NCI-H2107 treated with DMSO at 0.1 percent for 48 hours (cell line): Measurements from ENCODE around the gene SLC25A47.
"Not testable (repeated sequence)": the region's sequence is repeated elsewhere in the genome, so short reads cannot be mapped to it uniquely, and the experiment has no call there.

Source experiments
- DNase-seq: peaks from one replicate; lab custom pipeline; 2025; ENCODE audit not compliant: unreplicated experiment; lab: John Stamatoyannopoulos, UW

Gene SLC25A47, protein sequence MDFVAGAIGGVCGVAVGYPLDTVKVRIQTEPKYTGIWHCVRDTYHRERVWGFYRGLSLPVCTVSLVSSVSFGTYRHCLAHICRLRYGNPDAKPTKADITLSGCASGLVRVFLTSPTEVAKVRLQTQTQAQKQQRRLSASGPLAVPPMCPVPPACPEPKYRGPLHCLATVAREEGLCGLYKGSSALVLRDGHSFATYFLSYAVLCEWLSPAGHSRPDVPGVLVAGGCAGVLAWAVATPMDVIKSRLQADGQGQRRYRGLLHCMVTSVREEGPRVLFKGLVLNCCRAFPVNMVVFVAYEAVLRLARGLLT

DNA sequence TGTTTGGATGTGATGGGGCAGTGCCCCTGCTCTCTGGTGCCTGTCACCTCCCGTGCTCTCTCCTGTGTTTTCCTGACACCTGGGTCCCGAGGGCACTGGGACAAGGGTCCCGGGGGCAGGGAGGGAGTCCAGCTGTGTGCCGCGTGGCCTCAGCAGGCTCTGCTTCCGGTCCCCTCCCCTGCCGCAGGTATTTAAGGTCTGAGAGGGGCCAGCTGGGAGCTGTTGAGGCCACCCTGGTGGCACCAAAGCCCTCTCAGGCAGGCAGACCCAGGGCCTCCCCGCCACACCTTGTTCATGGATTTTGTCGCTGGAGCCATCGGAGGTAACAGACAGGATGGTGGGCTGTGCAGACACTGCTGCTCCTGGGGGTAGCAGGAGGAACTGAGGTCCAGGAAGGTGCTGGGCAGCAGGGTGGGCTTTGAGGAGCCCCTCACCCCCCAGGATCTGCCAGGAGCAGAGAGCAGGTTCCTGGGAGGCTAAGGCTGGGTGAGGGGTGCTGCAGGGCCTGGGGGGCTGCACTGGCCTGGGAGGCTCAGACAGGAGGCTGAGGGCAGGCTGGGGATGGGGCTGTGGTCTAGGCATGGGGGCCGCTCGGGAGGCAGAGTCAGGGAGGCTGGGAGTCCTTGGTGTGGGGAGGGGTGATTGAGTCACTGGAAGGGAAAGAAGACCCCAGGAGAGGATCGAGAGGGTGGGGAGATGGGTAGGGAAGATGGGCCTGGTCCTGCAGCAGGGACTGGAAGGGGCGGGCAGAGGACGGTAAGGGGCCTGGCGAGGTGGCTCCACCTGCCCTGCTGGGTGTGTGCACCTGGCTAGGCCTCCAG, at the start of gene SLC25A47:
SLC25A47 (plus strand) TSS at position 219 of the 821 bp plus-strand sequence; CDS start at position 295, 76 bp downstream.
- DNase-seq, result no peak

DNA sequence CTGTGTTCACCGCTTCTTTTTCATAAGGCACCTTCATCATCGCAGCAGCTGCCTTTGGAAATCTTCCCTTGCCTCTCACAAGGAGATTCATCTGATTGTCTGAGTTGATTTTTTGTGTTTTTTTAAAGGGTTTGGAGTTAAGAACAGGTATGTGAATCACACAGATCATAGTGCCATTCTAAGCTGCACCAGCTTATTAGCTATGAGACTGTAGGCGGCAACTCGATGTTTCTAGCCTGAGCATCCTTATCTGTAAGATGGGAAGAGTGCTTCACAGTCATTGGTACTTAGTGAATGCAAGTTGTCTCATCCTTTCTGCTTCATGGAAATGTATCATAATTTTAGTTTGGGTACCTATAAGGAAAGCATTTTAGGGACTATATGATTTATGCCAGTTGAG, 48.9 kb upstream of the SLC25A47 start:
- DNase-seq, result no peak

DNA sequence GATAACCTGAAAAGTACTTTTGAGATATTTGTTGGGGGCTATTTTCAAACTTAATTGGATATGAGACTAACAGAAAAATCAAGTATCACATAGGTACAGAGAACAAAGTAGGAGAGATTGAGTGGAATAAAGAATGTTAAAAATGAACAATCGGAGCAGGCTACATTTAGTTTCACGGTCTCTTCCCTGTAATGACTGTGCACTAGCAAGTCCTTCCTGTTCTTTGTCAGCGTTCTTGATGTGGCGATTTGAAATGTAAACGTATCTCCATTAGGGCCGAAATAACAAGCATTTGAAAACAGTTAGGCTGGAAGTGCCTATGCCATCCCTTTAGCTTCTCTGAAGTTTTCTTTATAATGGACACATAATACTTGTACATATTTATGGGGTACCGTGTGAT, 47.9 kb upstream of the SLC25A47 start:
- DNase-seq, result no peak

DNA sequence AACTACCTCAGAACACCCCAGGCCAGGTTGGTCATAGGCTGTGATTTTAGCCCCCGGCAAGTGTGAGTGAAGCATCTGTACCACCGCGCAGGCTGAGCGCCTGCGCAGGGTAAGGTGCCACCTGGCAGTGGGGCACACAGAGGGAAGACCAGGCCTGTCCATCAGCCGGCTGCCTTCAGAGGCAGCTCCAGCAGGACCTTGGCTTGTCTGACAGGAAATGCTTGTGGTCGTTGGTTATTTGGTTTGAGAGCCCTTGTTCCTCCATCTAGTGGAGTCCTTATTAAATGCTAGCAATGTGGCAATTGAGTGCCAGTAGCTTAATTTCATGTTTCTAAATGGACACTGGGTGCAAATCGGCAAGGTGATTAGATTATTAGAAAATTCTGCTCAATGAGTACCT, 44.4 kb upstream of the SLC25A47 start:
- DNase-seq, result no peak

DNA sequence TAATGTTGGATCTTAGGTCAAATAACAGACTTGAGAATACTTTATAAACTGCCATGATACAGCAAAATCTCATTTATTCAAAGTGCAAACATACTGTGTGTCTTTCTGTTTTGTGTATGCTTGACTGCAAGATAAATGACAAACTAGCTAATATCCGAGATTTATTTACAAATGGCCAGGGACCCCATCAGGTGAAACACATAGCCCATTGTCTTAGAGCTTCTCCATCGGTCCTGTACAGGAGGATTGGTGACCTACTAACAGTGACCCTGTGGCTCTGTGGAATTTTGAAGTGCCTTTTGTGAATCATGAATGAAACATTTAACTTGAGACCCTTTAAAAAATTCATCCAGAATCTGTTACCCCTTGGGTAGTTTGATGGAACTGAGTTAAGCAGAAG, 44.0 kb upstream of the SLC25A47 start:
- DNase-seq, result no peak

DNA sequence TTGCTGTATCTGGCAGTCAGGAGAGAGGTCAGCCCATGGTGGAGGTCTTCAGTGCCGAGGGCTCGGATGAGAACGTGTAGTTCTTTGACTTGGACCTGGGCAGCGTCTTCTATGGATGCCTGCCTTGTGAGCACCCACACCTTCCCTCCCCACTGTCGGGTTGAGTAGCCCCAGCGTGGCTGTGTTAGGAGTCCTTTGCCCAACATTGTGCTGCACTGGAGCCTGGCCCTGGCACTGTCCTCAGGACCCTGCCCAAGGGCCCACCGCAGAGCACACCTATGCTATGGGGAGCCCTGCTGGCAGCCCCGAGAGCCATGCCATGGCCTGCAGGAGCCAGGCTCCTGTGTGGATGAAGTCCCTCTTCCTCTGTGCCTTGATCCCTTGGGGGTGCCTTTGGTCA, 43.6 kb upstream of the SLC25A47 start:
- DNase-seq, result no peak

DNA sequence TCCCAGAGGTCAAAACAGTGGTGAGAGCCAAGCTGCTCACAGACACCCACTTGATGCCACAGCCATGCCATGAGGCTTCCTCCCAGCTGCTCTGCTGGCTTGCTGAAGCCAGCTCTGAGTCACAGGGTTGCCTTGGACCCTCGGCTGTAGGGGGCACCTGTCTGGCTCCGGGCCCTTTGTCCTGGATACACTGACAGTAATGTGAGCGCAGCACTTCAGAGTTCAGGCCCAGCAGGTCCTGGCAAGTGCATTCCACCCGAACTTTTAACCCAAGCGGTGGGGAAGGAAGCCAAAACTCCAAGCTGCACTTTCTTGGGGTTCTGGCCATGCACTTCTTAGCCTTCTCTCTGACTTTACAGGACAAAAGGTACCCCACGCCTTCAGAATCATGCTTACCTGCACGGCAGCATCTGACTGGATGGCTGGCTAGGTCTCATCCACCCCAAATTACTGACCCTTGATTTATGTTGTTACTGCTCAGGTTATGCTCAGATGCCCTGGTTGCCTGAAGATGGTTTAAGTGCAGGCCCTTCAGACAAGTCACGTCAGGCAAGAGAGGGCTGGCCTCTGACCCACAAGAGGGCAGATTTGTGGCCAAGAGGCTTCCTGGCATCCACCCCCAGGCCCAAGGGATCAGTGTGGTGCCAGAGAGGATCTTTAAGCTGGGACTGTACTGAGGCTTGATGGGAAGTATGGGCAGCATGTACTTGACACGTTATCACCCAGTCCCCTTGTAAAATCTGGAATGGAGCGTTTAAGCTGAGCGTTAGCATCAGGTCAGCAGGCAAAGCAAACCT, 41.7 kb upstream of the SLC25A47 start:
- DNase-seq, result no peak

DNA sequence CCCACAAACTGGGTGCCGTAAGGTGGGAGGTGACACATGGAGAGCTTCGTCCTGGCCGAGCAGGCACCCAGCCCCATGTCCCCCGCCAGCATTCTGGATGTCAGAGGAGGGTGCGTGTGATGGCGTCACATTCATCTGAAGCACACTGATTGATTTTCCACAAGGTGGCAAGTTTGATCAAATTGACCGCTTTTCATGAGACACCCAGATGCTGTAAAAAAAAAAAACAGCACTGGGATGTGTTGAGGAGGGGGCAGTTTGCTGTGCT, 41.1 kb upstream of the SLC25A47 start:
- DNase-seq, result no peak

DNA sequence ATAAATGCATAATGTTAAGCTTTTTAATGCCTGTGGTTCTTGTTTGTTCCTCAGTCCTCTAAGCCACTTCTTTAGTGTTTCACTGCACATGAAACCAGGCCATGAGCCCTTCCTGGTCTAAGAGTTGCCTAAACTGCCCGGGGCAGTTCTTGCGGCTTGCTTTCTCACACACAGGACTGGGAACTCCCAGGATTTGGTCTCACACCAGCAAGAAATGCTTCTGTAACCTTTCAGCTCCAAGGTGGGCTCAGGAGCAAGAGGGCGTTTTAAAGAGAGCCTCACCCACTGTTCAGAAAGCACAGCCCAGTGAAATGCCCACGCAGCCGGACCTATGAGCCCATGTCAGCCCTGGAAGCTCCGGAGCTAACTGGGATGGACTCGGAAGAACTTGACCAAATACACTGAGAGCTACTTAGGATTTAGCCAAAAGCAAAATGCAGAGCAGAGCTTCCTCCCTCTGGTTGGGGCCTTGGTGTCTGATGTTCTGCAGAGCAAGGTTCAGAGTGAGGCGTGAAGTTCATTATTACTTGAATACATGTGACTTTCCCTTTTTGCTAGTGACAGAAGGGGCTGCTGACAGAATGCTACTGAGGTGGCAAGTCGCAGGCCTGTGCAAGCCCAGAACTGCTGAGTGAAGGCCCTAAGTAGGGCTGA, 40.2 kb upstream of the SLC25A47 start:
- DNase-seq, result no peak

DNA sequence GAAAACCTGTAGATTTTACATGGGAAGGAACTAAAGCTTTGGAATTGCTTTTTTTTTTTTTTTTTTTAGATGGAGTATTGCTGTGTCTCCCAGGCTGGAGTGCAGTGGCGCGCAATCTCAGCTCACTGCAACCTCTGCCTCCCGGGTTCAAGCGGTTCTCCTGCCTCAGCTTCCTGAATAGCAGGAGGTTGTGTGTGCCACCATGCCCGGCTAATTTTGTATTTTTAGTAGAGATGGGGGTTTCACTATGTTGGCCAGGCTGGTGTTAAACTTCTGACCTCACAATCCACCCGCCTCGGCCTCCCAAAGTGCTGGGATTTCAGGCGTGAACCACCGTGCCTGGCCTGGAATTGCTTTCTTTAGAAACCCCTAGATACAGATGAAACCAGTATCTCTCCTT, 39.7 kb upstream of the SLC25A47 start:
- not testable (repeated sequence) for DNase-seq

DNA sequence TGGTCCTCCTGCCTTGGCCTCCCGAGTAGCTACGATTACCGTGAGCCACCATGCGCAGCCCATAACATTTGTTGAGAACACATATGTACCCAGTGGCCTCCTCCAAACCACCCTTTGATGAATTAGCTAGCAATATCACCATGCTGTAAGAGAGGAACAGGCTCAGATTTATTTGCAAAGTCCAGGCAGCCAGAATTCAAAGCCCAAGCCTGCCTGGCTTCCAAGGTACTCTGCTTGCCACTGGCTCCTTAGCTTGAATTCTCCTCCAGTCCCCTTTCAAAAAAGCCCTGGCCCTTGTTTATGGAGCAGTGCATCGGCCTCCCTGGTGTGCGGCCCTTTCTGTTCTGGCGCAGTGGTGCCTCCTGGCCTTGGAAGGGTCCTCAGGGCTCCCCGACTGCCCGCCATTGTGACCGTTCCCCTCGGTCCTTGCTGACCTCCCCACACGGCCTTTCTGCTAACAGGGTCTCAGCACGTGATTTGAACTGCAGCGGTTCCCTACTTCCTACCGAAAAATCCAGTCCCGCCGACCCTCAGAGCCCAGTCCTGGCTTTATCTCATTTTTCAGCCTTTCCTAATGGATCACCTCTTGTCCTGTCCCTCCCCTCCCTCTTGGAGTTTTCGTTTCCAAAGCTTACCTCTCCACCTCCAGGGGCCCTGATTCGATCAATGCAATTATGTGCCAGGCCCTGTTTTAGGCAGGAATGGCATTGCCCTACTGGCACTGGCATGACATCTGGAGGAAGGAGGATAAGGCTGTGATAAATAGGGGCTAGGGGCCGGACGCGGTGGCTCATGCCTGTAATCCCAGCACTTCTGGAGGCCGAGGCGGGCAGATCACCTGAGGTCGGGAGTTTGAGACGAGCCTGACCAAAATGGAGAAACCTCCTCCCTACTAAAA, 38.9 kb upstream of the SLC25A47 start:
- DNase-seq, result no peak

DNA sequence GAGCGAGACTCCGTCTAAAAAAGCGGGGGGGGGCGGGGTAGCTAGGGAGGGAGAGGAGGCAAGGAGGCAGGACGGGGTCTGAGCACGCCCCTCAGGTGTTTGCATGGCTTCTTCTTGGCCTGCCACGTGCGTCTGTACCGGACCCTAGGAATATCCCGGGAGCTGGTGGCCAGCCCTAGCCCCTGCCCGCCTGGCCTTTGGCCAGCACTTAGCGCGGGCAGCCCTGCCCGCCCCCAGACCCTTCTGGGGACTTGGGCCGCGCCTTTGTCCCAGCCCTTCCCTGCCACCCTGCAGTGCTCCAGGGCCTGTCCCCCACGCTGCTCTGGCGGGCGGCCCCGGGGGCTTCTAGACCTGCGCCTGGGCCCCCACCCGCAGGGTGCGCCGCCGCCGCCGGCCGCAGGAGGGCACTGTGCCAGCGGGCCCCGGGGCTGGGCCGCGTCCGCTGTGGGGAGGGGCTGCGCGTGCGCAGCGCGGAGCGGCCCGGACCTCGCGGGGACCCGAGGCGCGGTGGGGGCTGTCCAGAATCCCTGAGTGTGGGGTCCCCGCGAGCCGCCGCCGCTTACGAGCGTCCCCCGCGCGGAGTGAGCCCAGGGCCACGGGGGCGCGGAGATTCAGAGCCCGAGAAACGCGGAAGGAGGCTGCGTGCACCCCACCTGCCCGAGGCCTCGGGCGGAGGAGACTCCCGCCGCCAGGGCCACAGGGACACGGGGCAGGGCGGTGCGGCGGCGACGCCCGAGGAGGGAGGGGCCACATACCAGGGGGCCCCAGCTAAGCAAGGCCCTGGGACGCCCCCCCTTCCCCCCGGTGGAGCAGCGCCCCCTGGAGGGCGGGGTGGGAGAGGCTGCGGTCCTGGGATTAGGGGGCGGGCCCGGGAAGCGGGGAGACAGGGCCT, 37.9 kb upstream of the SLC25A47 start:
- DNase-seq, result no peak

DNA sequence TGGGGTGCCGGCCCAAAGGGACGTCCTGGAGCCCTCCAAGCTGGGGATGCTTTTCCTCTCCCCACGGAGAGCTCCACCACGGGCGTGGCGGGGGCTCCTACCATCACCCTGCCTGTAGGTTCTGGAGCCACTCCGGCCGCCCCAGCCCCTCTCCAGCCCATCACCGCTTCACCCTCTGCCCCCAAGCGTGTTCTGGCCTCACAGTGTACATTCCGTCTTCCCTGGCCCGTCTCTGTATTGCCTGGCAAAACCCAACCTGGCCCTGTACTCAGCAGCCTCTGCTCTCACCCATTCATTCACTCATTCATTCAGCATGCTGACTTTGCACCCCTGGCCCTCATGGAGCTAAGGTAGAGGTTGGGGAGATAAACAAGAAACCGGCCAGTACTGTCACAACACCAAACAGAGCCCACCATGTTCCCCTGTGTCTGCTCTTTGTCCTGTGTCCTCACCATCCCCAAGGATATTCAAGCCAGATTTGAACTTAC, 37.2 kb upstream of the SLC25A47 start:
- no peak for DNase-seq

DNA sequence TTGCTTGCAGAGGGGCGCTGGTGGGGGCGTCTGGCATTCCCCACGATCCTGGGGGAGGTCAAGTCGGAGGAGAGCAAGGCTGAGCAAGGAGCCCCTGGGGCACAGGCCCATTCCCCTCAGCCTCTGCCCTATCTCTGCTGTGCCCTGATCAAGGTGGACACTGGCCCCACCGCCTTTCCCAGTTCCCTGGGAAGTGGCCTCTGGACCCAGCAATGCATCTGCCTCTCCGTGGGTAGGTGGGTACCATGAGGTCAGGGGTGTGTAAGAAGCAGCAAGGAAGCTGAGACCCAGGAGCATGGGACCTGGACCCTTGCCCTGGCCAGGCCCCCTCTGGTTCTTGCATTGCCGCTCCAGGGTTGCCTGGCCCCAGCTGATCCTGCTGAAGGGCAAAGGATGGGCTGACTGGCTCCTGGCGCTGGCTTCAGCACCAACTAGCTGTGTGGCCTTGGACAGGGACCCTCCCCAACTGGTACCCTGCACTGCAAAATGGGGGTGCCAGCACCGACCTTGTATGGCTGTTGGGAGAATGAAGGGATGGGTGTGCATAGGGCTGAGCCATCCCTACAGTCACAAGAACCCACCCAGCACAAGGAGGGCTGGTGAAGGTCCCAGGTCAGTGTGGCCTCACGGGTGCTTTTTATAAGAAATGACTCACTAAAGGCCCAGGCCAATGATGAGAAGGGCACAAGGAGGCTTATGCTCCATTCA, 36.5 kb upstream of the SLC25A47 start:
- no peak for DNase-seq

DNA sequence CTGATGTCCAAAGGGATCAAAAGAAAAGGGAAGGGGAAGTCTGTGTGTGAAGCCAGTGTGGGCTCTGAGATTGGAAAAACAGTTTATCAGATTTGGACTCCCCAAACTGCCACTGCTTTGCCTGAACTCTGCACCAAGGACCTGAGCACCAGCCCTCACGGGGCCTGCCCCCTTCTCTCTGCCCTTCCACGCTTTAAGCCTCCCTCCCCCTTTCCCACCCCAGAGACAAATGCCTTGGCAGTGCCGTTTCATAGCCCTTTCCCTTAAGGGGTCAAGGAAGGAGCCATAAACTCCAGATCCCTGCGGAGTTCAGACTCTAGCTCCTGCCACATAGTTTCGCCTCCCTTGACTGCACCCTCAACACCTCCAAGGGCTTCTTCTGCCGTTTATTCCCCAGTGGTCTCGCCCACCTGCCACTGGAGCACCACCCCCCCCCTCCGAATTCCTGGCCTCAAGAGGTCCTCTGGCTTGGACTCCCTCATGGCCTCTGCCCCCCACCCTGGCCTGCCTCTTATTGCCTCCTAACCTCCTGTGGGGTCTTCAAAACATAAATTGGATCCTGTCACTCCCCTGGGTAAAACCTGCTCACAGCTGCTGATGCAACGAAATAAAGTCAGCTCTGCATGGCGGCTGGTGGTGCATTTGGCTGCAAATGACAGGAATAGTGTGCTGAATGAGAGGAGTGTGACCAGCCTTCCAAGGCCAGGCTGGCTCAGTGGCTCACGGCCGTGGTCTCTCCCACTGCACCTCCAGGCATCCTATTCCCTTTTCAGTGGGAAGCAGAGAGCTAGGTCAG, 35.7 kb upstream of the SLC25A47 start:
- DNase-seq, result no peak

DNA sequence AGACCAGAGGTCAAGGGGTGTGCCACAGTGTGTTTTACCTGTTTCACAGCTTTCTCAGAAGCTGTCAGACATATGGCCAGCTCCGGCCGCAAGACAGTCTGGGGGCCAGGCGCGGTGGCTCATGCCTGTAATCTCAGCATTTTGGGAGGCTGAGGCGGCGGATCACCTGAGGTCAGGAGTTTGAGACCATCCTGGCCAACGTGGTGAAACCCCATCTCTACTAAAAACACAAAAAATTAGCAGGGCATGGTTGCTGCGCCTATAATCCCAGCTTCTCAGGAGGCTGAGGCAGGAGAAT, 35.2 kb upstream of the SLC25A47 start:
- not testable (repeated sequence) for DNase-seq

DNA sequence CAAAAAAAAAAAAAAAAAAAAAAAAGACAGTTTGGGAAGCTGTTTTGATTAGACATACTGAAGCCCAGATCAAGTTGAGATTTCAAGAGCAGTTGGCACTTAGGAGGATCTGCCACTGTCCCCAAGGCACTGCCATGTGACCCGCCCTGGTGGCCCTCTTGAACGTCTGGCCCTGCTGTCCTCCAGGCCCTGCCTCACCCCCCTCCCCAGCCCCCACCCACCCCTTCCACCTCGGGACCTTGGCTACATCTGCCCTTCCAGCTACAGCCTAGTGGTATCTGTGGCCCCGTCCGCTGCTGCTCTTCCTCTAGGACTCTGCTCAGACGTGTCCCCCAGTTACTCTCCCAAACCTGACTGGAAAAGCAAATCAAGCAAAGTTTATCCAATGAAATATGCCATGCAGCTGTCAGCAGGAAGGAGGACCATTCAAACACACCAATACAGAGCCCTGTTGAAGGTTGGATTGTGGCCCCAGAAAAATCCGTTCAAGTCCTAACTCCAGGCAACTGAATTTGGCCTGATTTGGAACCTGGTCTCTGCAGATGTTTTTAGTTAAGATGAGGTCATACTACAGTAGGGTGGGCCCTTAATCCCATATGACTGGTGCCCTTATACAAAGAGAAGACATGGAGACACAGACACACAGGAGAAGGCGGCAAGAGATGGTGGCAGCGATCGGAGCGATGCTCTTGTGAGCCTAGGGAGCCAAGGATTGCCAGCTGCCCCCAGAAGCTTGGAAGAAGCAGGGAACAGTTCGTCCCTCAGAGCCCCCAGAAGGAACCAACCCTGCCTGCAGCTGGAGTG, 34.6 kb upstream of the SLC25A47 start:
- DNase-seq, result no peak
